ENCODE data around the gene MAPRE2.

DNA sequence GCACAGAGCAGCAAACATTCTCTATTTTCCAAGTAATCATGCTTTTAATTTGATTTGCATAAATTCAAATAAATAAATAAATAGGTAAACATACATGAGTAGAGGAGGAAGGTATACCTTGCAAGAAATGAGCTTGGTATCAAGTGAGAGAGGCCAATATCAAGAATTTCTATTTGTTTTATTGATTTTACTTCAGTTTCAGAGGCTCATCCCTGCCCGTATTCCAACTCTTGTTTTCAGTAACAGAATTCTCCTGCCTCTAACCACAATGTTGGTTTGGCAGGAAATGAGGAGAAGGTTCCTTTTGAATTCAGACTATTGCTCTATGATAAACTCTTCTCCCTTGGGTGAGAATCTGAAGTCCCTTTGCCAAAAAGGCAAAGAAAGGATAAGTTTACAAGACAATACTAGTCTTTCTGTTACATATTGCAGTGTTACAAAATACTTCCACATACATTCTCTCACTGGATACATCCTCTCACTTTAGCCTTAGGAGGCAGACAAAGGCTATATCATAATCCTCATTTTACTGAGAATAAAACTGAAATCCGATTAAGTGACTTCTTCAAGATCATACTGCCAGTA is 131.3 kb downstream of the MAPRE2 start:
- no peak for TF ChIP-seq EZH2phosphoT487 (conservative IDR thresholded peaks at IDR 0.05; ENCODE audit: low read length)
- TF ChIP-seq, protein P1, sequence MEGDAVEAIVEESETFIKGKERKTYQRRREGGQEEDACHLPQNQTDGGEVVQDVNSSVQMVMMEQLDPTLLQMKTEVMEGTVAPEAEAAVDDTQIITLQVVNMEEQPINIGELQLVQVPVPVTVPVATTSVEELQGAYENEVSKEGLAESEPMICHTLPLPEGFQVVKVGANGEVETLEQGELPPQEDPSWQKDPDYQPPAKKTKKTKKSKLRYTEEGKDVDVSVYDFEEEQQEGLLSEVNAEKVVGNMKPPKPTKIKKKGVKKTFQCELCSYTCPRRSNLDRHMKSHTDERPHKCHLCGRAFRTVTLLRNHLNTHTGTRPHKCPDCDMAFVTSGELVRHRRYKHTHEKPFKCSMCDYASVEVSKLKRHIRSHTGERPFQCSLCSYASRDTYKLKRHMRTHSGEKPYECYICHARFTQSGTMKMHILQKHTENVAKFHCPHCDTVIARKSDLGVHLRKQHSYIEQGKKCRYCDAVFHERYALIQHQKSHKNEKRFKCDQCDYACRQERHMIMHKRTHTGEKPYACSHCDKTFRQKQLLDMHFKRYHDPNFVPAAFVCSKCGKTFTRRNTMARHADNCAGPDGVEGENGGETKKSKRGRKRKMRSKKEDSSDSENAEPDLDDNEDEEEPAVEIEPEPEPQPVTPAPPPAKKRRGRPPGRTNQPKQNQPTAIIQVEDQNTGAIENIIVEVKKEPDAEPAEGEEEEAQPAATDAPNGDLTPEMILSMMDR (IDR thresholded peaks at IDR 0.05; ENCODE audit: insufficient read depth, low read length, poor library complexity, severe bottlenecking), result no peak

Measured in SU-DHL-6 (cell line).